ENCODE data around the gene A1CF. TPM values are rescaled to one million over a fixed set of nuclear protein-coding genes. Genes with fewer than 3 reads are reported as not detected.

A1CF gene
- total and polyA plus RNA-seq, 2 experiments from 2014 or later, result 0.05 TPM; not detected in 1

- H3K36me3 Mint-ChIP-seq (ENCODE audit: low read depth), result no peaks in the 10 kb centered on the region
- ATAC-seq, result no peak
- TF ChIP-seq JUNB (IDR thresholded peaks at IDR 0.05; ENCODE audit: unreplicated experiment), result no peak
- no peak for TF ChIP-seq EZH2phosphoT487 (IDR thresholded peaks at IDR 0.05; ENCODE audit: unreplicated experiment)
- TF ChIP-seq ZNF114 (CRISPR knock-in tag; IDR thresholded peaks at IDR 0.05), result no peak
- TF ChIP-seq, protein P1, sequence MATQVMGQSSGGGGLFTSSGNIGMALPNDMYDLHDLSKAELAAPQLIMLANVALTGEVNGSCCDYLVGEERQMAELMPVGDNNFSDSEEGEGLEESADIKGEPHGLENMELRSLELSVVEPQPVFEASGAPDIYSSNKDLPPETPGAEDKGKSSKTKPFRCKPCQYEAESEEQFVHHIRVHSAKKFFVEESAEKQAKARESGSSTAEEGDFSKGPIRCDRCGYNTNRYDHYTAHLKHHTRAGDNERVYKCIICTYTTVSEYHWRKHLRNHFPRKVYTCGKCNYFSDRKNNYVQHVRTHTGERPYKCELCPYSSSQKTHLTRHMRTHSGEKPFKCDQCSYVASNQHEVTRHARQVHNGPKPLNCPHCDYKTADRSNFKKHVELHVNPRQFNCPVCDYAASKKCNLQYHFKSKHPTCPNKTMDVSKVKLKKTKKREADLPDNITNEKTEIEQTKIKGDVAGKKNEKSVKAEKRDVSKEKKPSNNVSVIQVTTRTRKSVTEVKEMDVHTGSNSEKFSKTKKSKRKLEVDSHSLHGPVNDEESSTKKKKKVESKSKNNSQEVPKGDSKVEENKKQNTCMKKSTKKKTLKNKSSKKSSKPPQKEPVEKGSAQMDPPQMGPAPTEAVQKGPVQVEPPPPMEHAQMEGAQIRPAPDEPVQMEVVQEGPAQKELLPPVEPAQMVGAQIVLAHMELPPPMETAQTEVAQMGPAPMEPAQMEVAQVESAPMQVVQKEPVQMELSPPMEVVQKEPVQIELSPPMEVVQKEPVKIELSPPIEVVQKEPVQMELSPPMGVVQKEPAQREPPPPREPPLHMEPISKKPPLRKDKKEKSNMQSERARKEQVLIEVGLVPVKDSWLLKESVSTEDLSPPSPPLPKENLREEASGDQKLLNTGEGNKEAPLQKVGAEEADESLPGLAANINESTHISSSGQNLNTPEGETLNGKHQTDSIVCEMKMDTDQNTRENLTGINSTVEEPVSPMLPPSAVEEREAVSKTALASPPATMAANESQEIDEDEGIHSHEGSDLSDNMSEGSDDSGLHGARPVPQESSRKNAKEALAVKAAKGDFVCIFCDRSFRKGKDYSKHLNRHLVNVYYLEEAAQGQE (IDR thresholded peaks at IDR 0.05; ENCODE audit: unreplicated experiment), result no peak
- TF ChIP-seq CTCF (conservative IDR thresholded peaks at IDR 0.05; ENCODE audit: low read depth in 2 of 2), result no peak
- no peak for TF ChIP-seq ETS1 (IDR thresholded peaks at IDR 0.05)
- TF ChIP-seq NANOG (IDR thresholded peaks at IDR 0.05; ENCODE audit: borderline replicate concordance), result no peak
- TF ChIP-seq EZH2 (IDR thresholded peaks at IDR 0.05; ENCODE audit: low read depth, unreplicated experiment), result no peak
- TF ChIP-seq, protein P2, sequence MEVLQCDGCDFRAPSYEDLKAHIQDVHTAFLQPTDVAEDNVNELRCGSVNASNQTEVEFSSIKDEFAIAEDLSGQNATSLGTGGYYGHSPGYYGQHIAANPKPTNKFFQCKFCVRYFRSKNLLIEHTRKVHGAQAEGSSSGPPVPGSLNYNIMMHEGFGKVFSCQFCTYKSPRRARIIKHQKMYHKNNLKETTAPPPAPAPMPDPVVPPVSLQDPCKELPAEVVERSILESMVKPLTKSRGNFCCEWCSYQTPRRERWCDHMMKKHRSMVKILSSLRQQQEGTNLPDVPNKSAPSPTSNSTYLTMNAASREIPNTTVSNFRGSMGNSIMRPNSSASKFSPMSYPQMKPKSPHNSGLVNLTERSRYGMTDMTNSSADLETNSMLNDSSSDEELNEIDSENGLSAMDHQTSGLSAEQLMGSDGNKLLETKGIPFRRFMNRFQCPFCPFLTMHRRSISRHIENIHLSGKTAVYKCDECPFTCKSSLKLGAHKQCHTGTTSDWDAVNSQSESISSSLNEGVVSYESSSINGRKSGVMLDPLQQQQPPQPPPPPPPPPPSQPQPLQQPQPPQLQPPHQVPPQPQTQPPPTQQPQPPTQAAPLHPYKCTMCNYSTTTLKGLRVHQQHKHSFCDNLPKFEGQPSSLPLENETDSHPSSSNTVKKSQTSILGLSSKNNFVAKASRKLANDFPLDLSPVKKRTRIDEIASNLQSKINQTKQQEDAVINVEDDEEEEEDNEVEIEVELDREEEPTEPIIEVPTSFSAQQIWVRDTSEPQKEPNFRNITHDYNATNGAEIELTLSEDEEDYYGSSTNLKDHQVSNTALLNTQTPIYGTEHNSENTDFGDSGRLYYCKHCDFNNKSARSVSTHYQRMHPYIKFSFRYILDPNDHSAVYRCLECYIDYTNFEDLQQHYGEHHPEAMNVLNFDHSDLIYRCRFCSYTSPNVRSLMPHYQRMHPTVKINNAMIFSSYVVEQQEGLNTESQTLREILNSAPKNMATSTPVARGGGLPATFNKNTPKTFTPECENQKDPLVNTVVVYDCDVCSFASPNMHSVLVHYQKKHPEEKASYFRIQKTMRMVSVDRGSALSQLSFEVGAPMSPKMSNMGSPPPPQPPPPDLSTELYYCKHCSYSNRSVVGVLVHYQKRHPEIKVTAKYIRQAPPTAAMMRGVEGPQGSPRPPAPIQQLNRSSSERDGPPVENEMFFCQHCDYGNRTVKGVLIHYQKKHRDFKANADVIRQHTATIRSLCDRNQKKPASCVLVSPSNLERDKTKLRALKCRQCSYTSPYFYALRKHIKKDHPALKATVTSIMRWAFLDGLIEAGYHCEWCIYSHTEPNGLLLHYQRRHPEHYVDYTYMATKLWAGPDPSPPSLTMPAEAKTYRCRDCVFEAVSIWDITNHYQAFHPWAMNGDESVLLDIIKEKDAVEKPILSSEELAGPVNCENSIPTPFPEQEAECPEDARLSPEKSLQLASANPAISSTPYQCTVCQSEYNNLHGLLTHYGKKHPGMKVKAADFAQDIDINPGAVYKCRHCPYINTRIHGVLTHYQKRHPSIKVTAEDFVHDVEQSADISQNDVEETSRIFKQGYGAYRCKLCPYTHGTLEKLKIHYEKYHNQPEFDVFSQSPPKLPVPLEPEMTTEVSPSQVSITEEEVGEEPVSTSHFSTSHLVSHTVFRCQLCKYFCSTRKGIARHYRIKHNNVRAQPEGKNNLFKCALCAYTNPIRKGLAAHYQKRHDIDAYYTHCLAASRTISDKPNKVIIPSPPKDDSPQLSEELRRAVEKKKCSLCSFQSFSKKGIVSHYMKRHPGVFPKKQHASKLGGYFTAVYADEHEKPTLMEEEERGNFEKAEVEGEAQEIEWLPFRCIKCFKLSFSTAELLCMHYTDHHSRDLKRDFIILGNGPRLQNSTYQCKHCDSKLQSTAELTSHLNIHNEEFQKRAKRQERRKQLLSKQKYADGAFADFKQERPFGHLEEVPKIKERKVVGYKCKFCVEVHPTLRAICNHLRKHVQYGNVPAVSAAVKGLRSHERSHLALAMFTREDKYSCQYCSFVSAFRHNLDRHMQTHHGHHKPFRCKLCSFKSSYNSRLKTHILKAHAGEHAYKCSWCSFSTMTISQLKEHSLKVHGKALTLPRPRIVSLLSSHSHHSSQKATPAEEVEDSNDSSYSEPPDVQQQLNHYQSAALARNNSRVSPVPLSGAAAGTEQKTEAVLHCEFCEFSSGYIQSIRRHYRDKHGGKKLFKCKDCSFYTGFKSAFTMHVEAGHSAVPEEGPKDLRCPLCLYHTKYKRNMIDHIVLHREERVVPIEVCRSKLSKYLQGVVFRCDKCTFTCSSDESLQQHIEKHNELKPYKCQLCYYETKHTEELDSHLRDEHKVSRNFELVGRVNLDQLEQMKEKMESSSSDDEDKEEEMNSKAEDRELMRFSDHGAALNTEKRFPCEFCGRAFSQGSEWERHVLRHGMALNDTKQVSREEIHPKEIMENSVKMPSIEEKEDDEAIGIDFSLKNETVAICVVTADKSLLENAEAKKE (CRISPR knock-in tag; IDR thresholded peaks at IDR 0.05), result no peak
- no peak for TF ChIP-seq STAT1 (IDR thresholded peaks at IDR 0.05; ENCODE audit: unreplicated experiment)
- no peak for TF ChIP-seq POLR2AphosphoS5 (IDR thresholded peaks at IDR 0.05; ENCODE audit: low read depth)
- no peak for TF ChIP-seq CREB1 (CRISPR knock-in tag; IDR thresholded peaks at IDR 0.05; ENCODE audit: low read depth)
- TF ChIP-seq ZNF331 (CRISPR knock-in tag; IDR thresholded peaks at IDR 0.05; ENCODE audit: low read depth), result no peak
Observed at GRCh38 chr10:50855015-50855414, 30.4 kb downstream of the A1CF start.

More at GRCh38 chr10:50855015-50855414, 30.4 kb downstream of the A1CF start:
- H3K9me2 ChIP-seq (ENCODE audit: insufficient read depth), result no peaks in the 10 kb centered on the region
- H3F3A ChIP-seq (replicated peaks; ENCODE audit: low read depth), result no peaks in the 10 kb centered on the region
- H3K4me3 Mint-ChIP-seq, result no peak overlapping the region
- no peak overlapping the region for H3K27ac Mint-ChIP-seq
- no peaks in the 10 kb centered on the region for H4K20me1 ChIP-seq (replicated peaks; ENCODE audit: insufficient read depth)
- H3K27me3 ChIP-seq (ENCODE audit: insufficient read depth), result no peaks in the 10 kb centered on the region
- peaks cover 18% of the 10 kb centered on the region for H3K4me1 Mint-ChIP-seq
- H3K79me2 ChIP-seq (replicated peaks; ENCODE audit: insufficient read depth), result no peaks in the 10 kb centered on the region
- H3K4me3 ChIP-seq, result no peak overlapping the region
- H3K27me3 Mint-ChIP-seq (ENCODE audit: insufficient read depth, low read depth, poor library complexity), result peaks cover 2% of the 10 kb centered on the region
- H3K27ac ChIP-seq (ENCODE audit: low read depth), result no peak overlapping the region
- H3K9me3 Mint-ChIP-seq, result no peaks in the 10 kb centered on the region
- no peak for DNase-seq (ENCODE audit: low spot score)
- no peak overlapping the region for H2AFZ ChIP-seq
- no peak overlapping the region for H3K4me2 ChIP-seq
- H3K4me1 ChIP-seq (ENCODE audit: insufficient read depth), result peaks cover 17% of the 10 kb centered on the region
- no peaks in the 10 kb centered on the region for H3K36me3 ChIP-seq (ENCODE audit: insufficient read depth)
